A673 (cell line): ENCODE data around the gene ZPBP2. TPM values are rescaled to one million over a fixed set of nuclear protein-coding genes. Genes with fewer than 3 reads are reported as not detected.

Experiments
- BruUV-seq: library from RNA; stranded (reverse); fragments of 400-500 nt; replicated peaks from 2 replicates; lab custom pipeline; 2021; lab: Mats Ljungman, UMichigan
- CTCF ChIA-PET: fragments of 300-600 bp; sonication (Branson Sonifier 250); formaldehyde crosslinking; loops from one replicate; lab custom pipeline; 2022; ENCODE audit warnings: antibody characterized with exemption; lab: Charles Lee
- POLR2A ChIA-PET: fragments of 300-600 bp; sonication (Branson Sonifier 250); formaldehyde crosslinking; loops from one replicate; lab custom pipeline; 2022; ENCODE audit warnings: antibody characterized with exemption; ENCODE audit not compliant: low non-redundant PET; lab: Charles Lee
- DNase-seq: peaks from one replicate; pipeline ENCODE4 v3.0.0-alpha.2; 2015; ENCODE audit warnings: low spot score
- H3K27ac ChIP-seq: fragments of 200-600 bp; sonication (generic); 2 replicates; pipeline ENCODE4 v1.5.1; 2016; ENCODE audit warnings: mixed run types, low read depth, mild to moderate bottlenecking, mixed read lengths, antibody characterized with exemption, low read length; ENCODE audit not compliant: poor library complexity, severe bottlenecking
- H3K27me3 ChIP-seq: fragments of 200-600 bp; sonication (generic); replicated peaks from 2 replicates; pipeline ENCODE4 v1.6.1; 2017; ENCODE audit warnings: mixed run types, low read depth, mild to moderate bottlenecking, mixed read lengths, antibody characterized with exemption, low read length; ENCODE audit not compliant: insufficient read depth, poor library complexity
- H3K36me3 ChIP-seq: fragments of 200-600 bp; sonication (generic); 2 replicates; pipeline ENCODE4 v1.6.1; 2016; ENCODE audit warnings: mixed run types, mild to moderate bottlenecking, mixed read lengths, antibody characterized with exemption, low read length; ENCODE audit not compliant: insufficient read depth, poor library complexity, severe bottlenecking
- H3K4me1 ChIP-seq: fragments of 200-600 bp; sonication (generic); 2 replicates; pipeline ENCODE4 v1.6.1; 2017; ENCODE audit warnings: mixed run types, mild to moderate bottlenecking, mixed read lengths, antibody characterized with exemption, low read length; ENCODE audit not compliant: insufficient read depth, poor library complexity, severe bottlenecking
- H3K4me3 ChIP-seq: fragments of 200-600 bp; sonication (generic); 2 replicates; pipeline ENCODE4 v1.5.1; 2016; ENCODE audit warnings: low read depth, mixed run types, mild to moderate bottlenecking, mixed read lengths, low read length; ENCODE audit not compliant: poor library complexity, severe bottlenecking
- H3K9me3 ChIP-seq: fragments of 200-600 bp; sonication (generic); 2 replicates; pipeline ENCODE4 v1.6.1; 2016; ENCODE audit warnings: mixed run types, low read depth, mild to moderate bottlenecking, mixed read lengths, antibody characterized with exemption, low read length; ENCODE audit not compliant: poor library complexity, severe bottlenecking
- CTCF ChIP-seq: fragments of 300-800, 200-600 bp; sonication (generic); conservative IDR thresholded peaks from 2 replicates; pipeline ENCODE4 v1.5.1; 2017; ENCODE audit warnings: low read depth, mild to moderate bottlenecking, antibody characterized with exemption, low read length, moderate library complexity, mixed read lengths
- EZH2 ChIP-seq: fragments of 200-600 bp; sonication (generic); IDR thresholded peaks from 2 replicates; pipeline ENCODE4 v1.6.1; 2017; ENCODE audit warnings: borderline replicate concordance, low read depth, mild to moderate bottlenecking, mixed read lengths, antibody characterized with exemption, low read length; ENCODE audit not compliant: poor library complexity, severe bottlenecking
- intact Hi-C: fragments of 100-400 bp; cut with micrococcal nuclease; formaldehyde crosslinking; loops from one replicate; pipeline ENCODE4 v1.10.0; 2022; ENCODE audit not compliant: unreplicated experiment
- total RNA-seq: library from RNA; stranded (reverse); gene quantifications from 2 replicates; pipeline ENCODE4 v1.2.3, GENCODE V29; 2021

ZPBP2 gene
- total RNA-seq, 1 experiment from 2014 or later = not detected

GRCh38 chr17:39915559-39915958 is 47.6 kb downstream of the ZPBP2 start:
- Histone ChIP-seq H3K27ac (no peak overlapping the region), H3K4me3 (no peak overlapping the region), H3K4me1 (no peaks in the 10 kb centered on the region), H3K27me3 (no peaks in the 10 kb centered on the region), H3K36me3 (no peaks in the 10 kb centered on the region), H3K9me3 (no peaks in the 10 kb centered on the region)
- POLR2A ChIA-PET = no interaction called here
- intact Hi-C loops = no loop called here
- TF ChIP-seq EZH2 (no peak), CTCF (no peak)
- no peak for DNase-seq
- CTCF ChIA-PET = no interaction called here
- no TSS peak for BruUV-seq

DNA sequence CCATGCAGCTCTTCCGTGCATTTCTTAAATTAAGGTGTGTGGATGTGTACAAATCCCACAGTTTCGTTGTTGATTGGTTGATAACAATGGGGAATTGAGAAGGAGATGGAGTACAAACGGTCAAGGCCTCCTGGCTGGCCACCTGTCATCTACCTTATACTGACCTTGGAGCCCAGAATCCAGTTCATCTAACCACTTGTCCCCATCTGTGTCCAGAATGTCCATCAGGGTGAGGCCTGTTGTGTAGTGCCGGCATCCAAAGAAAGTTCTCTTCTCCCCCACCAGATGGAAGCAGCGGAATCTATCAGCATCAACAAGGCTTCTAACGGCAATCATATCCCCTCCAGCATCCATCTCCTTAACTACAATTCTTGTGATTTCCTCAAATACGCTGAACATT is 48.9 kb downstream of the ZPBP2 start:
- BruUV-seq = no TSS peak
- H3K4me3 ChIP-seq = no peak overlapping the region
- no peaks in the 10 kb centered on the region for H3K36me3 ChIP-seq
- TF ChIP-seq CTCF = no peak
- TF ChIP-seq EZH2 = no peak
- intact Hi-C loops = no loop called here
- H3K27ac ChIP-seq = no peak overlapping the region
- ChIA-PET POLR2A (no interaction called here), CTCF (no interaction called here)
- DNase-seq = no peak
- H3K4me1 ChIP-seq = no peaks in the 10 kb centered on the region
- H3K27me3 ChIP-seq = no peaks in the 10 kb centered on the region
- H3K9me3 ChIP-seq = no peaks in the 10 kb centered on the region

DNA sequence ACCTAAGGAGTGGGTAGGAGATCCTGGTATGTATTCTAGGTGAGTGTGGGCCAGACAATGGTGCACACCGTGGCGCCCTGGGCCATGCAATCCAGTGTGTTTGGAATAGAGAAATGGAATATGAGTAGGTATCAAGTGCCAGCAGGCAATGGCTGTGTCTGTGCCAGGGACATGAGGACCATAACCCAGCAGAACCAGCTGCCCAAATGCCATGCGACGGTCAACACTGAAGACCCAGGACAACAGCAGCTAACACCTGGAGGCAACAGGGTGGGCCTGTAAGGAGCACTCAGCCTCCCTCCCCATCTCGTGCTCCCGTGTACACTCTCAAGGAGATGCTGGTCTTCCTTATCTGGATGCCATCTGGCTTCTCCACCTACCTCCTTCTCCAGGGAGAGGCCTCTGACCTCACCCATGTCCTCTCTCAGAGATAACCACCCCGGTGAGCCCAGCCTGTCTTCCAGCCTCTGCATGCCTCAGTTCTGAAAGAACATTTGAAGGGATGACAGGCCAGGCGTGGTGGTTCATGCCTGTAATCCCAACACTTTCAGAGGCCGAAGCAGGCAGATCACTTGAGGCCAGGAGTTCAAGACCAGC is 51.2 kb downstream of the ZPBP2 start:
- Histone ChIP-seq H3K27ac (no peak overlapping the region), H3K9me3 (no peaks in the 10 kb centered on the region), H3K27me3 (no peaks in the 10 kb centered on the region), H3K4me3 (no peak overlapping the region), H3K4me1 (no peaks in the 10 kb centered on the region), H3K36me3 (no peaks in the 10 kb centered on the region)
- TF ChIP-seq EZH2 = no peak
- TF ChIP-seq CTCF = no peak
- BruUV-seq = no TSS peak
- CTCF ChIA-PET = no interaction called here
- POLR2A ChIA-PET = no interaction called here
- intact Hi-C loops = no loop called here
- no peak for DNase-seq
